ENCODE results near the gene HYAL3. TPM values are rescaled to one million over a fixed set of nuclear protein-coding genes. Genes with fewer than 3 reads are reported as not detected.

Gene HYAL3
- total RNA-seq, 2 donors from 2014 or later: 4.1 to 10.7 TPM

DNA sequence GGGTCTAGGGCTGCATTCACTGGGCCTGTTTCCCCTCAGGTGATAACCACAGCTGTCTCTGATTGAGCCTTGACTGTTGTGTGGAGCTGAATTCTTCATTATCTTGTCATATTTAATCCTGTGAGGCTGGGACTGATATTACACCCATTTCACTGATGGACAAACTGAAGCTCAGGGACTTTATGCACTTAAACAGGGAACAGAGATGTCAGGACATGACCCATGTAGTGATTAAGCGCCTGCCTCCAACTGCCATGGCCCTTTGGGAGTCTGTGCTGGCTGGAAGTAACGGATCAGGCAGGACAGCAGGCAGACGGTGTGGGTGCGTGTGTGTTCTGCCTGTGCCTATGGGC is 55.7 kb downstream of the HYAL3 start:
- H3K27ac ChIP-seq: peak overlapping the region in 1 of 2 donors; percentile 40
- TF ChIP-seq, protein P1, sequence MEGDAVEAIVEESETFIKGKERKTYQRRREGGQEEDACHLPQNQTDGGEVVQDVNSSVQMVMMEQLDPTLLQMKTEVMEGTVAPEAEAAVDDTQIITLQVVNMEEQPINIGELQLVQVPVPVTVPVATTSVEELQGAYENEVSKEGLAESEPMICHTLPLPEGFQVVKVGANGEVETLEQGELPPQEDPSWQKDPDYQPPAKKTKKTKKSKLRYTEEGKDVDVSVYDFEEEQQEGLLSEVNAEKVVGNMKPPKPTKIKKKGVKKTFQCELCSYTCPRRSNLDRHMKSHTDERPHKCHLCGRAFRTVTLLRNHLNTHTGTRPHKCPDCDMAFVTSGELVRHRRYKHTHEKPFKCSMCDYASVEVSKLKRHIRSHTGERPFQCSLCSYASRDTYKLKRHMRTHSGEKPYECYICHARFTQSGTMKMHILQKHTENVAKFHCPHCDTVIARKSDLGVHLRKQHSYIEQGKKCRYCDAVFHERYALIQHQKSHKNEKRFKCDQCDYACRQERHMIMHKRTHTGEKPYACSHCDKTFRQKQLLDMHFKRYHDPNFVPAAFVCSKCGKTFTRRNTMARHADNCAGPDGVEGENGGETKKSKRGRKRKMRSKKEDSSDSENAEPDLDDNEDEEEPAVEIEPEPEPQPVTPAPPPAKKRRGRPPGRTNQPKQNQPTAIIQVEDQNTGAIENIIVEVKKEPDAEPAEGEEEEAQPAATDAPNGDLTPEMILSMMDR (IDR thresholded peaks at IDR 0.05): no peak
- TF ChIP-seq POLR2AphosphoS5 (IDR thresholded peaks at IDR 0.05) (no peak), POLR2A (IDR thresholded peaks at IDR 0.05) (no peak)
- no peak overlapping the region for H3K4me3 ChIP-seq
- H3K4me1 ChIP-seq (replicated peaks): peaks cover 19% of the 10 kb centered on the region
- no peaks in the 10 kb centered on the region for H3K36me3 ChIP-seq
- no peaks in the 10 kb centered on the region for H3K9me3 ChIP-seq
- intact Hi-C loops (cut with DNase I): no loop called here
- DNase-seq (ENCODE audit: low spot score): no peak
- 76% methylated on average over 4 of the region's 4 CpGs for WGBS
- no peaks in the 10 kb centered on the region for H3K27me3 ChIP-seq (replicated peaks; ENCODE audit: insufficient read depth)

DNA sequence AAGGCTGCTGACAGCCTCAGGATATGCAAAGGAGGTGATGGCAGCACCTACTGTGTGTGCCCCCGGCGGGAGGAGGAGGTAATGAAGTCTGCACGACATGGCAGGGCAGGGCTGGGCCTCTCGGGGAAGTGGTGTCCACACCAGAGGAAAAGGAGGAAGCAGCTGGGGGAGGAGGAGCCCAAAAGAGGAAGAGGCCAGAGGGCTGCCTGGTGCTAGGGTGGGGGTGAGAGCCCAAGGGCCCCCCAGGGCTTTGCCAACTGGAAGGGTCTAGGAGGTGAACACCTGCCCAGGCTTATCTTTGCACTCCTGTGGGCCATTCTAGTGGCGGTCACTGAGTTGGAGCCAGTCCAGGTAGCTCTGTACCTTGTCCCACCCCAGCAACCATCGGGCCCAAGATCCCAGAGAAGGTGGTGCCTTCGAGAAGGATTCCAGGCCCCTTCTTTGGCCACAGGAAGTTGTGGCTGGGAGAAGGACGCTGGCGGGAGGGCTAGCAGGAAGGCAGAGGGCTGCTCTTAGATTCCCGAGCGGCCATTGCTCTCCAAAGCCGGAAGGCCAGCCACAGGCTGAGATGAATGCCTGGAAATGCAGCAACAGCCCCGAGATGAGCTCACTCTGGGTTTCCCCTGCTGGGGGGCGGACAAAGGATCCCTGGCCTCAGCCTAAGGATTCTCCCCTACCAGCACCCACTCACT is 56.2 kb downstream of the HYAL3 start:
- intact Hi-C loops (cut with DNase I): no loop called here
- no peaks in the 10 kb centered on the region for H3K36me3 ChIP-seq
- peak overlapping the region in 1 of 2 donors; percentile 40 for H3K27ac ChIP-seq
- no peak overlapping the region for H3K4me3 ChIP-seq
- no peak for TF ChIP-seq POLR2AphosphoS5 (IDR thresholded peaks at IDR 0.05)
- TF ChIP-seq POLR2A (IDR thresholded peaks at IDR 0.05): no peak
- TF ChIP-seq, protein P1 (IDR thresholded peaks at IDR 0.05): peak in 1 of 4 experiments; percentile 18
- peaks cover 24% of the 10 kb centered on the region for H3K4me1 ChIP-seq (replicated peaks)
- no peak for DNase-seq (ENCODE audit: low spot score)
- H3K9me3 ChIP-seq: no peaks in the 10 kb centered on the region
- H3K27me3 ChIP-seq (replicated peaks; ENCODE audit: insufficient read depth): no peaks in the 10 kb centered on the region
- 49% methylated on average over 14 of the region's 14 CpGs for WGBS

Other genes starting within 250 kb of the HYAL3 start
- 100 to 1,000 TPM; 135 to 260 TPM for gene RBM5, start 210.5 kb downstream of the HYAL3 start, total RNA-seq
- 10 to 100 TPM; 43.3 to 71.8 TPM for gene SEMA3F, start 144.1 kb downstream of the HYAL3 start, total RNA-seq
- not detected for gene GNAT1, start 107.8 kb downstream of the HYAL3 start, total RNA-seq
- gene SLC38A3, start 94.1 kb downstream of the HYAL3 start, total RNA-seq: 1 to 10 TPM in 1 of 2 donors, under 1 TPM in 1; 0.41 to 4.0 TPM
- gene GNAI2, start 63.2 kb downstream of the HYAL3 start, total RNA-seq: 100 to 1,000 TPM; 118 to 301 TPM
- gene SEMA3B, start 30.3 kb downstream of the HYAL3 start, total RNA-seq: 10 to 100 TPM in 1 of 2 donors, 1 to 10 TPM in 1; 8.7 to 32.0 TPM
- gene LSMEM2, start 20.3 kb downstream of the HYAL3 start, total RNA-seq: not detected
- gene IFRD2, start 7.0 kb downstream of the HYAL3 start, total RNA-seq: 10 to 100 TPM; 93.0 to 99.9 TPM
- 10 to 100 TPM; 15.8 to 28.0 TPM for gene NAA80, start within 50 bp of the HYAL3 start, total RNA-seq
- gene HYAL1, start 4.2 kb upstream of the HYAL3 start, total RNA-seq: 1 to 10 TPM; 2.0 TPM
- 100 to 1,000 TPM in 1 of 2 donors, 10 to 100 TPM in 1; 76.1 to 131 TPM for gene HYAL2, start 23.3 kb upstream of the HYAL3 start, total RNA-seq
- gene TUSC2, start 28.8 kb upstream of the HYAL3 start, total RNA-seq: 100 to 1,000 TPM in 1 of 2 donors, 10 to 100 TPM in 1; 31.9 to 121 TPM
- gene RASSF1, start 41.4 kb upstream of the HYAL3 start, total RNA-seq: 10 to 100 TPM; 23.8 to 36.6 TPM
- gene ZMYND10, start 46.3 kb upstream of the HYAL3 start, total RNA-seq: 10 to 100 TPM in 1 of 2 donors, 1 to 10 TPM in 1; 1.6 to 41.9 TPM
- gene NPRL2, start 51.4 kb upstream of the HYAL3 start, total RNA-seq: 10 to 100 TPM; 22.8 to 32.1 TPM
- 10 to 100 TPM; 33.2 to 39.9 TPM for gene CYB561D2, start 51.5 kb upstream of the HYAL3 start, total RNA-seq
- 10 to 100 TPM; 73.0 to 76.7 TPM for gene TMEM115, start 60.1 kb upstream of the HYAL3 start, total RNA-seq
- 1 to 10 TPM; 5.6 to 9.1 TPM for gene CACNA2D2, start 204.2 kb upstream of the HYAL3 start, total RNA-seq

All from prostate gland (tissue), 2 donors.